Erythroblast (primary cell): ENCODE data around the gene WDR81.
A peak's percentile ranks its signal among the peaks of the same experiment; 100 is the strongest.

Source experiments
- DNase-seq, 2 experiments: peaks; one replicate each; lab custom pipeline; 2025; lab: John Stamatoyannopoulos, UW
- GATA1 ChIP-seq: IDR thresholded peaks from 2 replicates; pipeline ENCODE4 v1.6.1; 2011; ENCODE audit warnings: low read depth, mild to moderate bottlenecking, control low read depth, low read length, moderate library complexity
- POLR2A ChIP-seq: IDR thresholded peaks from 2 replicates; pipeline ENCODE4 v1.6.1; 2011; ENCODE audit warnings: mild to moderate bottlenecking, low read length

Gene WDR81

GRCh38 chr17:1709403-1709951 lies 15.0 kb upstream of the WDR81 start:
- no peak for TF ChIP-seq GATA1
- TF ChIP-seq POLR2A, result no peak
- no peak for DNase-seq

GRCh38 chr17:1709971-1710806 lies 14.3 kb upstream of the WDR81 start, which contains the start of gene TLCD2:
Gene TLCD2, minus strand, starts transcription at chr17:1710377. Its CDS starts 135 bp downstream, at chr17:1710242.
- no peak for TF ChIP-seq GATA1
- TF ChIP-seq POLR2A, result no peak
- DNase-seq, result peak; percentile 29 to 70

- no peak for DNase-seq
- TF ChIP-seq POLR2A, result peak; percentile 26
- TF ChIP-seq GATA1, result no peak
Measured at GRCh38 chr17:1710807-1711553, 13.5 kb upstream of the WDR81 start.

- TF ChIP-seq POLR2A, result no peak
- no peak for TF ChIP-seq GATA1
- DNase-seq, result no peak
Measured at GRCh38 chr17:1711804-1712203, 12.7 kb upstream of the WDR81 start.

- no peak for DNase-seq
- TF ChIP-seq GATA1, result no peak
- no peak for TF ChIP-seq POLR2A
Measured at GRCh38 chr17:1712271-1712670, 12.2 kb upstream of the WDR81 start.

GRCh38 chr17:1713160-1713877 lies 11.2 kb upstream of the WDR81 start:
- no peak for DNase-seq
- TF ChIP-seq POLR2A, result no peak
- no peak for TF ChIP-seq GATA1

GRCh38 chr17:1713878-1714426 lies 10.6 kb upstream of the WDR81 start:
- TF ChIP-seq GATA1 (no peak), POLR2A (no peak)
- no peak for DNase-seq

- peak; percentile 87 to 94 for DNase-seq
- TF ChIP-seq GATA1 (no peak), POLR2A (no peak)
Measured at GRCh38 chr17:1714427-1714979, 10.0 kb upstream of the WDR81 start.

GRCh38 chr17:1714980-1715802 lies 9.3 kb upstream of the WDR81 start:
- peak; percentile 88 to 94 for DNase-seq

GRCh38 chr17:1715803-1716075 lies 8.8 kb upstream of the WDR81 start:
- DNase-seq, result no peak
- TF ChIP-seq GATA1 (no peak), POLR2A (no peak)

More at GRCh38 chr17:1714980-1715802, 9.3 kb upstream of the WDR81 start:
- no peak for TF ChIP-seq GATA1
- peak; percentile 39 for TF ChIP-seq POLR2A

GRCh38 chr17:1716076-1716911 lies 8.2 kb upstream of the WDR81 start:
- TF ChIP-seq POLR2A (peak; percentile 89), GATA1 (no peak)
- DNase-seq, result peak; percentile 100
